Measurements from ENCODE around the gene CASK.

The CASK gene

GRCh38 chrX:41518127-41518840 is 405.1 kb downstream of the CASK start:
- no peaks in the 10 kb centered on the region for H3K79me2 ChIP-seq (ENCODE audit: insufficient read depth, low read length)

GRCh38 chrX:41516999-41517765 is 406.2 kb downstream of the CASK start:
- no peaks in the 10 kb centered on the region for H3F3A ChIP-seq (ENCODE audit: insufficient read depth, low read length)
- no peak overlapping the region for H3K4me3 ChIP-seq (ENCODE audit: low read depth, low read length, poor library complexity, severe bottlenecking)
- H3K4me1 ChIP-seq (ENCODE audit: insufficient read depth, low read length, severe bottlenecking), result peaks cover 90% of the 10 kb centered on the region
- no peaks in the 10 kb centered on the region for H3K79me2 ChIP-seq (ENCODE audit: insufficient read depth, low read length)
- TF ChIP-seq CTCF (IDR thresholded peaks at IDR 0.05; ENCODE audit: low read length) (no peak), EZH2 (IDR thresholded peaks at IDR 0.05; ENCODE audit: borderline replicate concordance, low read length) (no peak)
- no peaks in the 10 kb centered on the region for H3K27me3 ChIP-seq (ENCODE audit: insufficient read depth, low read length)
- H3K36me3 ChIP-seq (ENCODE audit: insufficient read depth, low read length), result peaks cover 6% of the 10 kb centered on the region; the same call in 1 of the 2 replicates
- peak overlapping the region; percentile 19; the same call in 1 of the 2 replicates for H3K4me2 ChIP-seq (ENCODE audit: low read length)
- no peaks in the 10 kb centered on the region for H4K20me1 ChIP-seq (ENCODE audit: insufficient read depth, low read length)
- no peak overlapping the region for H2AFZ ChIP-seq (ENCODE audit: low read length)
- H3K9me2 ChIP-seq (ENCODE audit: low read depth, low read length), result no peaks in the 10 kb centered on the region
- H3K9me3 ChIP-seq (ENCODE audit: low read length), result no peaks in the 10 kb centered on the region
- H3K27ac ChIP-seq (ENCODE audit: low read depth, low read length, poor library complexity, severe bottlenecking), result peak overlapping the region; percentile 96
- H3K9ac ChIP-seq (ENCODE audit: low read length), result no peak overlapping the region

More at GRCh38 chrX:41518127-41518840, 405.1 kb downstream of the CASK start:
- Histone ChIP-seq H3K27ac (ENCODE audit: low read depth, low read length, poor library complexity, severe bottlenecking) (peak overlapping the region; percentile 46), H3K4me1 (ENCODE audit: insufficient read depth, low read length, severe bottlenecking) (peaks cover 90% of the 10 kb centered on the region), H3K9me3 (ENCODE audit: low read length) (no peaks in the 10 kb centered on the region), H3K36me3 (ENCODE audit: insufficient read depth, low read length) (peaks cover 13% of the 10 kb centered on the region; the same call in 1 of the 2 replicates), H3K27me3 (ENCODE audit: insufficient read depth, low read length) (no peaks in the 10 kb centered on the region), H3K4me2 (ENCODE audit: low read length) (no peak overlapping the region), H2AFZ (ENCODE audit: low read length) (no peak overlapping the region), H3K9me2 (ENCODE audit: low read depth, low read length) (no peaks in the 10 kb centered on the region), H4K20me1 (ENCODE audit: insufficient read depth, low read length) (no peaks in the 10 kb centered on the region), H3K4me3 (ENCODE audit: low read depth, low read length, poor library complexity, severe bottlenecking) (no peak overlapping the region), H3K9ac (ENCODE audit: low read length) (no peak overlapping the region), H3F3A (ENCODE audit: insufficient read depth, low read length) (no peaks in the 10 kb centered on the region)
- TF ChIP-seq CTCF (IDR thresholded peaks at IDR 0.05; ENCODE audit: low read length) (no peak), EZH2 (IDR thresholded peaks at IDR 0.05; ENCODE audit: borderline replicate concordance, low read length) (no peak)

GRCh38 chrX:41516456-41516855 is 406.9 kb downstream of the CASK start:
- Histone ChIP-seq H3K4me2 (ENCODE audit: low read length) (no peak overlapping the region), H3K79me2 (ENCODE audit: insufficient read depth, low read length) (no peaks in the 10 kb centered on the region), H3F3A (ENCODE audit: insufficient read depth, low read length) (no peaks in the 10 kb centered on the region), H3K4me3 (ENCODE audit: low read depth, low read length, poor library complexity, severe bottlenecking) (no peak overlapping the region), H3K9me3 (ENCODE audit: low read length) (no peaks in the 10 kb centered on the region), H2AFZ (ENCODE audit: low read length) (no peak overlapping the region), H3K36me3 (ENCODE audit: insufficient read depth, low read length) (peaks cover 6% of the 10 kb centered on the region; the same call in 1 of the 2 replicates), H3K4me1 (ENCODE audit: insufficient read depth, low read length, severe bottlenecking) (peaks cover 90% of the 10 kb centered on the region), H3K27me3 (ENCODE audit: insufficient read depth, low read length) (no peaks in the 10 kb centered on the region), H3K27ac (ENCODE audit: low read depth, low read length, poor library complexity, severe bottlenecking) (peak overlapping the region; percentile 96), H4K20me1 (ENCODE audit: insufficient read depth, low read length) (no peaks in the 10 kb centered on the region), H3K9me2 (ENCODE audit: low read depth, low read length) (no peaks in the 10 kb centered on the region), H3K9ac (ENCODE audit: low read length) (no peak overlapping the region)
- TF ChIP-seq CTCF (IDR thresholded peaks at IDR 0.05; ENCODE audit: low read length) (no peak), EZH2 (IDR thresholded peaks at IDR 0.05; ENCODE audit: borderline replicate concordance, low read length) (no peak)

Measured in OCI-LY1 (cell line).